A204.1 (cell line): ENCODE data around the gene TTC22.

Experiments
- FAIRE-seq: peaks from 2 replicates; lab custom pipeline; 2012; peaks lifted over from hg19 to GRCh38; lab: Jason Lieb, UNC

Gene TTC22

GRCh38 chr1:54800899-54801759 lies at the start of gene TTC22:
Gene TTC22, minus strand, starts transcription at chr1:54801323. Its CDS starts 160 bp downstream, at chr1:54801163.
- FAIRE-seq, result no peak

GRCh38 chr1:54850737-54851136 lies 49.6 kb upstream of the TTC22 start:
- no peak for FAIRE-seq

GRCh38 chr1:54850069-54850730 lies 49.1 kb upstream of the TTC22 start:
- no peak for FAIRE-seq

- FAIRE-seq, result no peak
Measured at GRCh38 chr1:54849219-54850068, 48.3 kb upstream of the TTC22 start.

GRCh38 chr1:54848134-54848948 lies 47.2 kb upstream of the TTC22 start:
- no peak for FAIRE-seq

GRCh38 chr1:54846716-54847284 lies 45.7 kb upstream of the TTC22 start:
- FAIRE-seq, result no peak

- FAIRE-seq, result no peak
Measured at GRCh38 chr1:54846301-54846700, 45.2 kb upstream of the TTC22 start.

GRCh38 chr1:54845772-54846171 lies 44.6 kb upstream of the TTC22 start:
- no peak for FAIRE-seq

GRCh38 chr1:54844564-54844963 lies 43.4 kb upstream of the TTC22 start:
- FAIRE-seq, result no peak

- no peak for FAIRE-seq
Measured at GRCh38 chr1:54843449-54843848, 42.3 kb upstream of the TTC22 start.

GRCh38 chr1:54842963-54843362 lies 41.8 kb upstream of the TTC22 start:
- no peak for FAIRE-seq

- FAIRE-seq, result no peak
Measured at GRCh38 chr1:54842206-54842915, 41.2 kb upstream of the TTC22 start.

GRCh38 chr1:54839824-54840223 lies 38.7 kb upstream of the TTC22 start:
- FAIRE-seq, result no peak

GRCh38 chr1:54838565-54839180 lies 37.5 kb upstream of the TTC22 start:
- no peak for FAIRE-seq

GRCh38 chr1:54837002-54837853 lies 36.1 kb upstream of the TTC22 start:
- no peak for FAIRE-seq

GRCh38 chr1:54836594-54836993 lies 35.5 kb upstream of the TTC22 start:
- no peak for FAIRE-seq

- no peak for FAIRE-seq
Measured at GRCh38 chr1:54835970-54836369, 34.8 kb upstream of the TTC22 start.

GRCh38 chr1:54835131-54835898 lies 34.2 kb upstream of the TTC22 start:
- FAIRE-seq, result no peak
